Panc1 (cell line): Measurements from ENCODE around the gene ATP6V1G3. TPM values are rescaled to one million over a fixed set of nuclear protein-coding genes. Genes with fewer than 3 reads are reported as not detected.

Source experiments
- ATAC-seq: fragments of 200-7000 bp; cut with Tn5 transposase; 2 replicates; pipeline ENCODE4 v1.9.1; 2020; ENCODE audit warnings: mild to moderate bottlenecking, moderate library complexity
- BruUV-seq: library from RNA; stranded (reverse); fragments of 400-500 nt; replicated peaks from 2 replicates; lab custom pipeline; 2021; lab: Mats Ljungman, UMichigan
- CTCF ChIA-PET: fragments of 300-600 bp; sonication (Branson Sonifier 250); formaldehyde crosslinking; loops from one replicate; lab custom pipeline; 2022; ENCODE audit warnings: antibody characterized with exemption; lab: Charles Lee
- POLR2A ChIA-PET: fragments of 300-600 bp; sonication (Branson Sonifier 250); formaldehyde crosslinking; loops from one replicate; lab custom pipeline; 2022; ENCODE audit warnings: antibody characterized with exemption; lab: Charles Lee
- DNase-seq: peaks from one replicate; pipeline ENCODE4 v3.0.0-alpha.2; 2010; ENCODE audit warnings: low read depth, low spot score
- H3K27ac ChIP-seq: 2 replicates; pipeline ENCODE4 v1.5.1; 2011; ENCODE audit warnings: mild to moderate bottlenecking, low read length, inconsistent platforms
- H3K27me3 ChIP-seq: fragments of 200-500 bp; sonication (Bioruptor generic); 2 replicates; pipeline ENCODE4 v1.6.0; 2014; ENCODE audit warnings: low read length, inconsistent platforms; ENCODE audit not compliant: control insufficient read depth, insufficient read depth
- H3K36me3 ChIP-seq: fragments of 200-500 bp; sonication (Bioruptor generic); 2 replicates; pipeline ENCODE4 v1.5.1; 2014; ENCODE audit warnings: inconsistent platforms, mild to moderate bottlenecking, low read length, moderate library complexity; ENCODE audit not compliant: control insufficient read depth, insufficient read depth
- H3K4me1 ChIP-seq: 2 replicates; pipeline ENCODE4 v1.5.1; 2011; ENCODE audit warnings: inconsistent platforms, mild to moderate bottlenecking, low read length, moderate library complexity; ENCODE audit not compliant: control insufficient read depth, insufficient read depth
- H3K4me3 ChIP-seq, 2 experiments: 2 replicates each; pipeline ENCODE4 v1.5.1; 2011 to 2012; ENCODE audit warnings: low read depth in 2 of 2, low read length in 2 of 2, mild to moderate bottlenecking in 2 of 2, inconsistent platforms in 1 of 2, moderate library complexity in 1 of 2
- H3K9me3 ChIP-seq: fragments of 200-500 bp; sonication (Bioruptor generic); 2 replicates; pipeline ENCODE4 v1.5.1; 2014; ENCODE audit warnings: low read depth, mild to moderate bottlenecking, inconsistent platforms, low read length, moderate library complexity; ENCODE audit not compliant: control insufficient read depth, insufficient read depth
- POLR2AphosphoS5 ChIP-seq: IDR thresholded peaks from 2 replicates; pipeline ENCODE4 v1.6.1; 2012; ENCODE audit warnings: mild to moderate bottlenecking, low read depth, low read length, moderate library complexity
- SIN3A ChIP-seq: IDR thresholded peaks from 2 replicates; pipeline ENCODE4 v1.6.1; 2012; ENCODE audit warnings: low read depth, mild to moderate bottlenecking, low read length, moderate library complexity, borderline replicate concordance; ENCODE audit not compliant: insufficient read depth
- TCF7L2 ChIP-seq: IDR thresholded peaks from 2 replicates; pipeline ENCODE4 v1.6.1; 2011; ENCODE audit warnings: mild to moderate bottlenecking, low read depth, low read length, inconsistent platforms
- in situ Hi-C: cut with HindIII; loops from 2 replicates; pipeline ENCODE4 v1.10.0; 2016; ENCODE audit warnings: low sequenced_read_pairs, low pct_unique_long_range_greater_than_20kb
- intact Hi-C: fragments of 100-400 bp; cut with micrococcal nuclease; formaldehyde crosslinking; loops from one replicate; pipeline ENCODE4 v1.10.0; 2022; ENCODE audit not compliant: unreplicated experiment
- total RNA-seq: library from RNA; stranded (reverse); gene quantifications from one replicate; pipeline ENCODE4 v1.2.1, GENCODE V29; 2021; ENCODE audit not compliant: unreplicated experiment
- TF ChIP-seq, protein P1 (sequence below), 2 experiments: IDR thresholded peaks; 2 replicates each; pipeline ENCODE4 v1.6.1; 2011 to 2012; ENCODE audit warnings: low read depth in 2 of 2, control low read depth in 1 of 2, low read length in 1 of 2, mild to moderate bottlenecking in 1 of 2, moderate library complexity in 1 of 2; ENCODE audit not compliant: insufficient read depth in 1 of 2
- TF ChIP-seq, protein P2 (sequence below): fragments of 450-650 bp; IDR thresholded peaks from 2 replicates; pipeline ENCODE4 v1.5.1; 2017; ENCODE audit warnings: mild to moderate bottlenecking

Gene ATP6V1G3
- total RNA-seq, 1 experiment from 2014 or later = not detected

DNA sequence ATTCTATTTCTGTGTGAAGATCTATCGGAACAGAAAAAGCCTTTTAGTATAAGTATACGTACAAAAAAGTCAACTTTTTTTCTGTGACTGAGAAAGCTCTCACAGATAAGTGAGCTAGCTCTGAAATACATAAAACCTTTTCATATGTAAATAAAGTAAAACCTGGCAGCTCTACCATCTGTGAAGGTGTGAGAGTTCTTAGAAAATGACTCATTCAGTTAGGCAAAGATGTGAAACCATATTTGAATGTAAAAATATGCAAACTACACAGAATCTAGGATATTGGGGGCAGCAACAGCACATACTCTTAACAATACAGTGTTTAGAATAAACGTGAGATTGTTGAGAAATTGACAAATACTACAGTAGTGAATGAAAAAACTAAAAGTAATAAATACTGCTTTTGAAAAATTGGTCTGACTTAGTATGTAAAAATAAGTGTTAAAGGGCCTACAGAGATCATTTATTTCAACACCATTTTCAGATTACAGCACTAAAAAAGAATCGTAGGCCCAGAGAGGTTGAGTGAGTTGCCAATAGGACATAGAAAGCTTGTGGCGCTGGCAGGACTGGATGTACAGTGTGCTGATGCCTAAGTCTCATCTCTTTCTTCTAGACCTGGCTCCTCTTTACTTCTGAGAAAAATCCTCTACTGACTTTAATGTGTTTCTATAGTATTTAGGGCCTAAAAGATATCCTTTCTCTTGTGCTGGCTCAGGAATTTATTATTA is 19.8 kb downstream of the ATP6V1G3 start:
- no TSS peak for BruUV-seq
- ATAC-seq (no peak), DNase-seq (no peak)
- intact Hi-C loops (no loop called here), in situ Hi-C loops (no loop called here)
- CTCF ChIA-PET = no interaction called here
- Histone ChIP-seq H3K27me3 (no peaks in the 10 kb centered on the region), H3K4me1 (no peaks in the 10 kb centered on the region), H3K36me3 (no peaks in the 10 kb centered on the region), H3K27ac (no peak overlapping the region), H3K4me3 (no peak overlapping the region), H3K9me3 (no peaks in the 10 kb centered on the region)
- POLR2A ChIA-PET = no interaction called here
- TF ChIP-seq SIN3A (no peak), POLR2AphosphoS5 (no peak), TCF7L2 (no peak)
- TF ChIP-seq, protein P1, sequence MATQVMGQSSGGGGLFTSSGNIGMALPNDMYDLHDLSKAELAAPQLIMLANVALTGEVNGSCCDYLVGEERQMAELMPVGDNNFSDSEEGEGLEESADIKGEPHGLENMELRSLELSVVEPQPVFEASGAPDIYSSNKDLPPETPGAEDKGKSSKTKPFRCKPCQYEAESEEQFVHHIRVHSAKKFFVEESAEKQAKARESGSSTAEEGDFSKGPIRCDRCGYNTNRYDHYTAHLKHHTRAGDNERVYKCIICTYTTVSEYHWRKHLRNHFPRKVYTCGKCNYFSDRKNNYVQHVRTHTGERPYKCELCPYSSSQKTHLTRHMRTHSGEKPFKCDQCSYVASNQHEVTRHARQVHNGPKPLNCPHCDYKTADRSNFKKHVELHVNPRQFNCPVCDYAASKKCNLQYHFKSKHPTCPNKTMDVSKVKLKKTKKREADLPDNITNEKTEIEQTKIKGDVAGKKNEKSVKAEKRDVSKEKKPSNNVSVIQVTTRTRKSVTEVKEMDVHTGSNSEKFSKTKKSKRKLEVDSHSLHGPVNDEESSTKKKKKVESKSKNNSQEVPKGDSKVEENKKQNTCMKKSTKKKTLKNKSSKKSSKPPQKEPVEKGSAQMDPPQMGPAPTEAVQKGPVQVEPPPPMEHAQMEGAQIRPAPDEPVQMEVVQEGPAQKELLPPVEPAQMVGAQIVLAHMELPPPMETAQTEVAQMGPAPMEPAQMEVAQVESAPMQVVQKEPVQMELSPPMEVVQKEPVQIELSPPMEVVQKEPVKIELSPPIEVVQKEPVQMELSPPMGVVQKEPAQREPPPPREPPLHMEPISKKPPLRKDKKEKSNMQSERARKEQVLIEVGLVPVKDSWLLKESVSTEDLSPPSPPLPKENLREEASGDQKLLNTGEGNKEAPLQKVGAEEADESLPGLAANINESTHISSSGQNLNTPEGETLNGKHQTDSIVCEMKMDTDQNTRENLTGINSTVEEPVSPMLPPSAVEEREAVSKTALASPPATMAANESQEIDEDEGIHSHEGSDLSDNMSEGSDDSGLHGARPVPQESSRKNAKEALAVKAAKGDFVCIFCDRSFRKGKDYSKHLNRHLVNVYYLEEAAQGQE (IDR thresholded peaks at IDR 0.05; ENCODE audit: insufficient read depth in 1 of 2, low read depth in 2 of 2, low read length in 1 of 2) = no peak
- TF ChIP-seq, protein P2, sequence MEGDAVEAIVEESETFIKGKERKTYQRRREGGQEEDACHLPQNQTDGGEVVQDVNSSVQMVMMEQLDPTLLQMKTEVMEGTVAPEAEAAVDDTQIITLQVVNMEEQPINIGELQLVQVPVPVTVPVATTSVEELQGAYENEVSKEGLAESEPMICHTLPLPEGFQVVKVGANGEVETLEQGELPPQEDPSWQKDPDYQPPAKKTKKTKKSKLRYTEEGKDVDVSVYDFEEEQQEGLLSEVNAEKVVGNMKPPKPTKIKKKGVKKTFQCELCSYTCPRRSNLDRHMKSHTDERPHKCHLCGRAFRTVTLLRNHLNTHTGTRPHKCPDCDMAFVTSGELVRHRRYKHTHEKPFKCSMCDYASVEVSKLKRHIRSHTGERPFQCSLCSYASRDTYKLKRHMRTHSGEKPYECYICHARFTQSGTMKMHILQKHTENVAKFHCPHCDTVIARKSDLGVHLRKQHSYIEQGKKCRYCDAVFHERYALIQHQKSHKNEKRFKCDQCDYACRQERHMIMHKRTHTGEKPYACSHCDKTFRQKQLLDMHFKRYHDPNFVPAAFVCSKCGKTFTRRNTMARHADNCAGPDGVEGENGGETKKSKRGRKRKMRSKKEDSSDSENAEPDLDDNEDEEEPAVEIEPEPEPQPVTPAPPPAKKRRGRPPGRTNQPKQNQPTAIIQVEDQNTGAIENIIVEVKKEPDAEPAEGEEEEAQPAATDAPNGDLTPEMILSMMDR = no peak

DNA sequence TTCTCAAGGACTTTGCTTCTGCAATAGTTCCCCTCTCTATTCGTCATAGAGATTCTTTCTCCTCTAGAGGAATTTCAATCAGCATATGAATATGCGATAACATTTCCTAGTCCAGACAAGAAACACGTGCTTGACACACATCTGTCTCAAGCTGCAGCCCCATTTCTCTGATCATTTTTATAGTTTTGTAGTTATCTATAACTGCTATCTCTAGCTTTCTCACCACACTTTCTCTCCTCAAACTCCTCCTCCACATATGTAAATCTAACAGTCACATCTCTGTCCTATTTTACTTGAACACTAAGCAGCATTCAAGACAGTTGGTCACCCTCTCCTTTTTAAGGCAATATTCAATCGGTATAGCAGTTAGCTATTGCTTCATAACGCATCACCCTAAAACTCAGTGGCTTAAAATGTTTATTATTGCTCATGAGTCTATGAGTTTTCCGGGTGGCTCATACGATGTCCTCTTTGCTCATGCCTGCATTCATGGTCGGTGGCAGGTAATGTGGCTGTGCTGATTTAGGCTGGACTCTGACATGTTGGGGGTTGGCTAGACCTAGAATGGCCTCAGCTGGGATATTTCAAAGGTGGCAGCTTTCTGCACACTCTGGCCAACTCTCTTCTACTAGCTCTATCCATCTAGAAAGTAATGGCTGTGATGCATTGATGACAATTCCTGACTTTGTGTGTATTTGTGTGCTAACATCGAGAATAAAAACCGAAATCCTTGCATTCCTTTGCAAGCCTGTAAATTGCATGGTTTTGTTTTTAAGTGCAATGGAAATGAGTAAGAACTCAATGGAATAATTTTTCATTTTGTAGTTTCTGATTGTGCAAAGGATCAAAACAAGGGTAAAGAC is 20.6 kb downstream of the ATP6V1G3 start:
- DNase-seq (no peak), ATAC-seq (no peak)
- Histone ChIP-seq H3K4me3 (no peak overlapping the region), H3K4me1 (no peaks in the 10 kb centered on the region), H3K27ac (no peak overlapping the region), H3K27me3 (no peaks in the 10 kb centered on the region), H3K9me3 (no peaks in the 10 kb centered on the region), H3K36me3 (no peaks in the 10 kb centered on the region)
- CTCF ChIA-PET = no interaction called here
- POLR2A ChIA-PET = no interaction called here
- no TSS peak for BruUV-seq
- in situ Hi-C loops (no loop called here), intact Hi-C loops (no loop called here)
- TF ChIP-seq SIN3A = no peak
- TF ChIP-seq, protein P1 (IDR thresholded peaks at IDR 0.05; ENCODE audit: insufficient read depth in 1 of 2, low read depth in 2 of 2, low read length in 1 of 2) = no peak
- no peak for TF ChIP-seq POLR2AphosphoS5
- no peak for TF ChIP-seq TCF7L2
- TF ChIP-seq, protein P2 = no peak
